Calu3 (cell line): Measurements from ENCODE around the gene CEMIP. TPM values are rescaled to one million over a fixed set of nuclear protein-coding genes. Genes with fewer than 3 reads are reported as not detected.

Source experiments
- BruUV-seq: library from RNA; stranded (reverse); fragments of 400-500 nt; replicated peaks from 2 replicates; lab custom pipeline; 2021; lab: Mats Ljungman, UMichigan
- CTCF ChIA-PET: fragments of 300-600 bp; sonication (Branson Sonifier 250); formaldehyde crosslinking; loops from one replicate; lab custom pipeline; 2022; ENCODE audit warnings: antibody characterized with exemption; lab: Charles Lee
- DNase-seq: peaks from one replicate; pipeline ENCODE4 v3.0.0; 2022
- H3K27ac Mint-ChIP-seq: one replicate; pipeline ENCODE4 v1.8.0; 2022; ENCODE audit warnings: mixed read lengths; ENCODE audit not compliant: unreplicated experiment
- H3K27me3 Mint-ChIP-seq: one replicate; pipeline ENCODE4 v1.8.0; 2022; ENCODE audit warnings: mixed read lengths; ENCODE audit not compliant: unreplicated experiment
- H3K36me3 Mint-ChIP-seq: one replicate; pipeline ENCODE4 v1.8.0; 2022; ENCODE audit warnings: mild to moderate bottlenecking, moderate library complexity, mixed read lengths; ENCODE audit not compliant: insufficient read depth, unreplicated experiment
- H3K4me1 Mint-ChIP-seq: one replicate; pipeline ENCODE4 v1.8.0; 2022; ENCODE audit warnings: mild to moderate bottlenecking, low read depth, mixed read lengths; ENCODE audit not compliant: unreplicated experiment
- H3K4me3 Mint-ChIP-seq: one replicate; pipeline ENCODE4 v1.8.0; 2022; ENCODE audit warnings: mild to moderate bottlenecking, low read depth, moderate library complexity, mixed read lengths; ENCODE audit not compliant: unreplicated experiment
- H3K9me3 Mint-ChIP-seq: one replicate; pipeline ENCODE4 v1.8.0; 2022; ENCODE audit warnings: low read depth, mixed read lengths; ENCODE audit not compliant: unreplicated experiment
- CTCF ChIP-seq: fragments of 200-600 bp; IDR thresholded peaks from one replicate; pipeline ENCODE4 v1.8.0; 2022; ENCODE audit warnings: antibody characterized with exemption; ENCODE audit not compliant: unreplicated experiment
- intact Hi-C: fragments of 100-400 bp; cut with micrococcal nuclease; formaldehyde crosslinking; loops from one replicate; pipeline ENCODE4 v1.10.0; 2022; ENCODE audit not compliant: unreplicated experiment
- total RNA-seq: library from RNA; stranded (reverse); gene quantifications from 2 replicates; pipeline ENCODE4 v1.2.3, GENCODE V29; 2022

Gene CEMIP
- total RNA-seq, 1 experiment from 2014 or later = 1.8 TPM

GRCh38 chr15:80940331-80940730, 161.2 kb downstream of the CEMIP start:
- Mint-ChIP-seq H3K27ac (no peak overlapping the region), H3K9me3 (no peaks in the 10 kb centered on the region), H3K4me1 (peaks cover under 1% of the 10 kb centered on the region), H3K36me3 (no peaks in the 10 kb centered on the region), H3K27me3 (no peaks in the 10 kb centered on the region), H3K4me3 (no peak overlapping the region)
- BruUV-seq = no TSS peak
- no peak for TF ChIP-seq CTCF
- CTCF ChIA-PET = no interaction called here
- intact Hi-C loops = no loop called here
- DNase-seq = no peak

GRCh38 chr15:80940851-80941250, 161.7 kb downstream of the CEMIP start:
- no peak for DNase-seq
- no peaks in the 10 kb centered on the region for H3K9me3 Mint-ChIP-seq
- H3K27me3 Mint-ChIP-seq = no peaks in the 10 kb centered on the region
- no peak overlapping the region for H3K27ac Mint-ChIP-seq
- no peak overlapping the region for H3K4me3 Mint-ChIP-seq
- BruUV-seq = no TSS peak
- intact Hi-C loops = no loop called here
- TF ChIP-seq CTCF = no peak
- H3K4me1 Mint-ChIP-seq = no peaks in the 10 kb centered on the region
- CTCF ChIA-PET = no interaction called here
- no peaks in the 10 kb centered on the region for H3K36me3 Mint-ChIP-seq

GRCh38 chr15:80942266-80942665, 163.1 kb downstream of the CEMIP start:
- no peaks in the 10 kb centered on the region for H3K36me3 Mint-ChIP-seq
- no peak for TF ChIP-seq CTCF
- H3K9me3 Mint-ChIP-seq = no peaks in the 10 kb centered on the region
- CTCF ChIA-PET = no interaction called here
- no peaks in the 10 kb centered on the region for H3K4me1 Mint-ChIP-seq
- H3K27ac Mint-ChIP-seq = no peak overlapping the region
- no TSS peak for BruUV-seq
- H3K4me3 Mint-ChIP-seq = no peak overlapping the region
- intact Hi-C loops = no loop called here
- H3K27me3 Mint-ChIP-seq = no peaks in the 10 kb centered on the region
- no peak for DNase-seq

- BruUV-seq = no TSS peak
- no peaks in the 10 kb centered on the region for H3K27me3 Mint-ChIP-seq
- CTCF ChIA-PET = no interaction called here
- no peak overlapping the region for H3K27ac Mint-ChIP-seq
- no peak overlapping the region for H3K4me3 Mint-ChIP-seq
- no peak for TF ChIP-seq CTCF
- no peaks in the 10 kb centered on the region for H3K9me3 Mint-ChIP-seq
- intact Hi-C loops = no loop called here
- no peaks in the 10 kb centered on the region for H3K4me1 Mint-ChIP-seq
- DNase-seq = no peak
- no peaks in the 10 kb centered on the region for H3K36me3 Mint-ChIP-seq
Measured at GRCh38 chr15:80942746-80943565, 163.8 kb downstream of the CEMIP start.
